ENCODE measurements around the gene FUT7. TPM values are rescaled to one million over a fixed set of nuclear protein-coding genes. Genes with fewer than 3 reads are reported as not detected.

FUT7 gene
- total RNA-seq, 1 donor from 2014 or later = not detected

GRCh38 chr9:137050570-137050969 lies 18.7 kb upstream of the FUT7 start:
- DNase-seq (ENCODE audit: low read depth in 2 of 2) = no peak

GRCh38 chr9:137049544-137050449 lies 17.9 kb upstream of the FUT7 start:
- DNase-seq (ENCODE audit: low read depth in 2 of 2) = peak in 1 of 2 donors; percentile 60

GRCh38 chr9:137048655-137049543 lies 17.0 kb upstream of the FUT7 start:
- no peak for DNase-seq (ENCODE audit: low read depth in 2 of 2)

GRCh38 chr9:137046088-137046787 lies 14.3 kb upstream of the FUT7 start, which contains the start of gene NPDC1:
Gene NPDC1 (minus strand): TSS chr9:137046177. CDS start chr9:137045989, 188 bp downstream.
- DNase-seq (ENCODE audit: low read depth in 2 of 2) = peak; percentile 57 to 83

- peak in 1 of 2 donors; percentile 53 for DNase-seq (ENCODE audit: low read depth in 2 of 2)
Measured at GRCh38 chr9:137045294-137046087, 13.6 kb upstream of the FUT7 start.

- no peak for DNase-seq (ENCODE audit: low read depth in 2 of 2)
Measured at GRCh38 chr9:137044502-137045177, 12.8 kb upstream of the FUT7 start.

GRCh38 chr9:137044037-137044436 lies 12.1 kb upstream of the FUT7 start:
- DNase-seq (ENCODE audit: low read depth in 2 of 2) = no peak

- no peak for DNase-seq (ENCODE audit: low read depth in 2 of 2)
Measured at GRCh38 chr9:137042751-137043727, 11.2 kb upstream of the FUT7 start.

- no peak for DNase-seq (ENCODE audit: low read depth in 2 of 2)
Measured at GRCh38 chr9:137041124-137041523, 9.2 kb upstream of the FUT7 start.

GRCh38 chr9:137040568-137040967 lies 8.7 kb upstream of the FUT7 start:
- DNase-seq (ENCODE audit: low read depth in 2 of 2) = no peak

- DNase-seq (ENCODE audit: low read depth in 2 of 2) = no peak
Measured at GRCh38 chr9:137039611-137040366, 7.9 kb upstream of the FUT7 start.

- no peak for DNase-seq (ENCODE audit: low read depth in 2 of 2)
Measured at GRCh38 chr9:137038916-137039315, 7.0 kb upstream of the FUT7 start.

GRCh38 chr9:137037483-137037882 lies 5.6 kb upstream of the FUT7 start:
- DNase-seq (ENCODE audit: low read depth in 2 of 2) = no peak

GRCh38 chr9:137037035-137037434 lies 5.1 kb upstream of the FUT7 start:
- no peak for DNase-seq (ENCODE audit: low read depth in 2 of 2)

- DNase-seq (ENCODE audit: low read depth in 2 of 2) = no peak
Measured at GRCh38 chr9:137035937-137036336, 4.0 kb upstream of the FUT7 start.

GRCh38 chr9:137035507-137035834 lies 3.6 kb upstream of the FUT7 start:
- no peak for DNase-seq (ENCODE audit: low read depth in 2 of 2)

- DNase-seq (ENCODE audit: low read depth in 2 of 2) = peak; percentile 68 to 85
Measured at GRCh38 chr9:137034709-137035506, 3.0 kb upstream of the FUT7 start.

Measured in dermis microvascular lymphatic vessel endothelial cell (primary cell).